GM06990 (cell line): ENCODE data around the gene DNMT3A.

ENCODE experiments used
- DNase-seq: peaks from one replicate; pipeline ENCODE4 v3.0.0-alpha.2; 2011; ENCODE audit not compliant: insufficient read length; ENCODE audit errors: extremely low read depth
- H3K27me3 ChIP-seq: replicated peaks from 2 replicates; pipeline ENCODE4 v1.6.0; 2011; ENCODE audit warnings: low read length; ENCODE audit not compliant: control insufficient read depth, insufficient read depth
- H3K36me3 ChIP-seq: 2 replicates; pipeline ENCODE4 v1.5.1; 2011; ENCODE audit warnings: low read length; ENCODE audit not compliant: control insufficient read depth, insufficient read depth
- H3K4me3 ChIP-seq: replicated peaks from 2 replicates; pipeline ENCODE4 v1.5.1; 2011; ENCODE audit warnings: low read depth, mild to moderate bottlenecking, control low read depth, low read length
- CTCF ChIP-seq: IDR thresholded peaks from 2 replicates; pipeline ENCODE4 v1.5.1; 2011; ENCODE audit warnings: low read length, control low read depth, mild to moderate bottlenecking, inconsistent platforms; ENCODE audit not compliant: insufficient read depth, poor library complexity, severe bottlenecking

Gene DNMT3A

GRCh38 chr2:25341753-25342371 lies at the start of gene DNMT3A:
Gene DNMT3A (minus strand): TSS chr2:25341925. CDS start chr2:25313984, 27,941 bp downstream.
- DNase-seq: peak; percentile 64
- peak within 1 kb of the TSS; percentile 68 for H3K4me3 ChIP-seq
- no peak for TF ChIP-seq CTCF
- no peaks in the 10 kb centered on the region for H3K27me3 ChIP-seq
- H3K36me3 ChIP-seq: no peaks in the 10 kb centered on the region; the same call in 1 of the 2 replicates

- no peak for DNase-seq
- Histone ChIP-seq H3K27me3 (no peaks in the 10 kb centered on the region), H3K36me3 (no peaks in the 10 kb centered on the region), H3K4me3 (no peak overlapping the region)
- no peak for TF ChIP-seq CTCF
These were observed 47.4 kb upstream of the DNMT3A start for GRCh38 chr2:25389161-25389560.

GRCh38 chr2:25388491-25388890 lies 46.8 kb upstream of the DNMT3A start:
- no peaks in the 10 kb centered on the region for H3K36me3 ChIP-seq
- H3K4me3 ChIP-seq: no peak overlapping the region
- DNase-seq: no peak
- TF ChIP-seq CTCF: no peak
- no peaks in the 10 kb centered on the region for H3K27me3 ChIP-seq

GRCh38 chr2:25387876-25388449 lies 46.2 kb upstream of the DNMT3A start:
- Histone ChIP-seq H3K27me3 (no peaks in the 10 kb centered on the region), H3K36me3 (no peaks in the 10 kb centered on the region), H3K4me3 (no peak overlapping the region)
- no peak for DNase-seq
- no peak for TF ChIP-seq CTCF

GRCh38 chr2:25386971-25387875 lies 45.5 kb upstream of the DNMT3A start:
- TF ChIP-seq CTCF: no peak
- Histone ChIP-seq H3K36me3 (no peaks in the 10 kb centered on the region), H3K4me3 (no peak overlapping the region), H3K27me3 (no peaks in the 10 kb centered on the region)
- DNase-seq: no peak
